Measurements from ENCODE around the gene DTNB.
"Not testable (repeated sequence)": the region's sequence is repeated elsewhere in the genome, so short reads cannot be mapped to it uniquely, and the experiment has no call there.

The DTNB gene

DNA sequence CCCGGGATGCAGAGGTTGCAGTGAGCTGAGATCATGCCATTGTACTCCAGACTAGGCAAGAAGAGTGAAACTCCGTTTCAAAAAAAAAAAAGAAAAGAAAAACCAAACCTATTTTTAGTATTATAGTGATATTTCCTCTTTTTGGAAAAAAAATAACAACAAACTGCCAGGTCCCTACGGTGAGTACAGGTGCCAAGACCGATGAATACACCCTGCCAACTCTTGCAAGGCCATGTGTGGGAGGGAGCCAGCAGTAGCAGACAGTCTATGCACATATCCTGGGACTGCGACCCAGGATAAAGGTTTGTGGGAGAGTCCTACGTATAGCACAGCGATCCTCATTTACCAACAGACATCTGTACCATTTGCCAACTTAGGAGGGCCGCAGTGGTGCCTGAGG, 262.1 kb downstream of the DTNB start:
- DNase-seq = no peak
- H3K27ac ChIP-seq = no peak overlapping the region
- TF ChIP-seq, protein P1, sequence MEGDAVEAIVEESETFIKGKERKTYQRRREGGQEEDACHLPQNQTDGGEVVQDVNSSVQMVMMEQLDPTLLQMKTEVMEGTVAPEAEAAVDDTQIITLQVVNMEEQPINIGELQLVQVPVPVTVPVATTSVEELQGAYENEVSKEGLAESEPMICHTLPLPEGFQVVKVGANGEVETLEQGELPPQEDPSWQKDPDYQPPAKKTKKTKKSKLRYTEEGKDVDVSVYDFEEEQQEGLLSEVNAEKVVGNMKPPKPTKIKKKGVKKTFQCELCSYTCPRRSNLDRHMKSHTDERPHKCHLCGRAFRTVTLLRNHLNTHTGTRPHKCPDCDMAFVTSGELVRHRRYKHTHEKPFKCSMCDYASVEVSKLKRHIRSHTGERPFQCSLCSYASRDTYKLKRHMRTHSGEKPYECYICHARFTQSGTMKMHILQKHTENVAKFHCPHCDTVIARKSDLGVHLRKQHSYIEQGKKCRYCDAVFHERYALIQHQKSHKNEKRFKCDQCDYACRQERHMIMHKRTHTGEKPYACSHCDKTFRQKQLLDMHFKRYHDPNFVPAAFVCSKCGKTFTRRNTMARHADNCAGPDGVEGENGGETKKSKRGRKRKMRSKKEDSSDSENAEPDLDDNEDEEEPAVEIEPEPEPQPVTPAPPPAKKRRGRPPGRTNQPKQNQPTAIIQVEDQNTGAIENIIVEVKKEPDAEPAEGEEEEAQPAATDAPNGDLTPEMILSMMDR (IDR thresholded peaks at IDR 0.05; ENCODE audit: low read depth, low read length) = no peak
- H3K36me3 ChIP-seq = no peaks in the 10 kb centered on the region
- H3K27me3 ChIP-seq (ENCODE audit: insufficient read depth, low read depth, severe bottlenecking) = no peaks in the 10 kb centered on the region
- H3K4me3 ChIP-seq (ENCODE audit: low read depth, low read length) = no peak overlapping the region
- peaks cover 3% of the 10 kb centered on the region for H3K9me3 ChIP-seq (ENCODE audit: severe bottlenecking)

DNA sequence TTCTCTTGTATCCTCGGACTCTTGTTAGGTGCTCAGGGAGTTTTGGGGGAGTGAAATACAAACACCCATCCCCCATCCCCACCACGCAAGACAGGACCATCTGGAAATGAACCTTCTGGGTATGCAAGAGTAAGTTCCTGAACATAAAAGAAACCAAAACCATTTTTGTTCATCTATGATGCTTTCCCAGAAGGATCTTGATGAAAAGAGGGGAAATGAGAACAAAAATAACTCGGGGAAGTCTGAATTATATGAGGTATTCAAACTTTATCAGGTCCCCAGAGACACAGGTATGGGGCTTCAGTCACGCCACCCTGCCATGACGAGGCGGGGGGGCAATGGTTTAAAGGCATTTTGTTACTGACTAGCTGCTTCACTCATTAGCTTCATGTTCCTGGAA, 263.0 kb downstream of the DTNB start:
- no peak overlapping the region for H3K4me3 ChIP-seq (ENCODE audit: low read depth, low read length)
- H3K36me3 ChIP-seq = no peaks in the 10 kb centered on the region
- H3K9me3 ChIP-seq (ENCODE audit: severe bottlenecking) = peaks cover 3% of the 10 kb centered on the region
- TF ChIP-seq, protein P1 (IDR thresholded peaks at IDR 0.05; ENCODE audit: low read depth, low read length) = no peak
- no peak overlapping the region for H3K27ac ChIP-seq
- no peaks in the 10 kb centered on the region for H3K27me3 ChIP-seq (ENCODE audit: insufficient read depth, low read depth, severe bottlenecking)
- DNase-seq = no peak

DNA sequence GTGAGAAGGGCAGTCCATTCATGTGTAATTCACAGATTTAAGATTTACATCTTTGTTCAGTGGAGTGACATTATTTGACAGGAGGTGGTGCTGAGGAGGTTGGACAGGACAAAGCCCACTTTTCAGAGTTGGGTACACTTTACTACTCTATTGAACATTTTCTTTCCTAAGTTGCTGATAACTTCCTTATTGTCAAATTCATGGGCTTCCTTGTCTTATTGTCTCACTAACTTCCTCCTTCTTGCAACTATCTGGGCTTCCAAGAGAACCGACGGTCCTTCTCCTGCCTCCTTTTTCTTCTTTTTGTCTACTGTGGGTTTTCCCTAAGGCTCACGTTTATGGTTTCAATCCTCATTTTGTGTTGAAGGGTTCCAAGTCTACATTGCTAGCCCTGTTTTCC, 263.9 kb downstream of the DTNB start:
- Histone ChIP-seq H3K4me3 (ENCODE audit: low read depth, low read length) (no peak overlapping the region), H3K36me3 (no peaks in the 10 kb centered on the region), H3K27ac (no peak overlapping the region), H3K9me3 (ENCODE audit: severe bottlenecking) (peaks cover 3% of the 10 kb centered on the region), H3K27me3 (ENCODE audit: insufficient read depth, low read depth, severe bottlenecking) (no peaks in the 10 kb centered on the region)
- TF ChIP-seq, protein P1 (IDR thresholded peaks at IDR 0.05; ENCODE audit: low read depth, low read length) = no peak
- DNase-seq = no peak

DNA sequence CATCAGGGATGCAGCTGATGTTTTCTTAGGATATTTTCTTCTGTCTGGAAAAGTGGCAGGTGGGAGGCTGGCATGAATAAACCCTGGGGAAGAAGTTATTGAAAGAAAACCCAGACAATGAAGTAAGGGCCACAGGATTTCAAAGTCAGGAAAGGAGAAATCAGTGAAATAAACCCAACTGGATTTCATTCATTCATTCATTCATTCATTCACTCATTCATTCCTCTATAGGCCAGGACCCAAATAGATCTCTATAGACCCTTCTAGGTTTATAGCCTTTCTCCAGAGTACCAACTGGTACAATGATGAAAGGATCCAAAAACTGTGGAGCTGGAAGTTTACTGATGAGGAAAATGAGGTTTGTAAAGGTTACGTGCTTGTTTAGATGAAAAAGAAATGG, 264.3 kb downstream of the DTNB start:
- Histone ChIP-seq H3K36me3 (no peaks in the 10 kb centered on the region), H3K27ac (no peak overlapping the region), H3K27me3 (ENCODE audit: insufficient read depth, low read depth, severe bottlenecking) (no peaks in the 10 kb centered on the region), H3K9me3 (ENCODE audit: severe bottlenecking) (peaks cover 3% of the 10 kb centered on the region), H3K4me3 (ENCODE audit: low read depth, low read length) (no peak overlapping the region)
- TF ChIP-seq, protein P1 (IDR thresholded peaks at IDR 0.05; ENCODE audit: low read depth, low read length) = no peak
- no peak for DNase-seq

DNA sequence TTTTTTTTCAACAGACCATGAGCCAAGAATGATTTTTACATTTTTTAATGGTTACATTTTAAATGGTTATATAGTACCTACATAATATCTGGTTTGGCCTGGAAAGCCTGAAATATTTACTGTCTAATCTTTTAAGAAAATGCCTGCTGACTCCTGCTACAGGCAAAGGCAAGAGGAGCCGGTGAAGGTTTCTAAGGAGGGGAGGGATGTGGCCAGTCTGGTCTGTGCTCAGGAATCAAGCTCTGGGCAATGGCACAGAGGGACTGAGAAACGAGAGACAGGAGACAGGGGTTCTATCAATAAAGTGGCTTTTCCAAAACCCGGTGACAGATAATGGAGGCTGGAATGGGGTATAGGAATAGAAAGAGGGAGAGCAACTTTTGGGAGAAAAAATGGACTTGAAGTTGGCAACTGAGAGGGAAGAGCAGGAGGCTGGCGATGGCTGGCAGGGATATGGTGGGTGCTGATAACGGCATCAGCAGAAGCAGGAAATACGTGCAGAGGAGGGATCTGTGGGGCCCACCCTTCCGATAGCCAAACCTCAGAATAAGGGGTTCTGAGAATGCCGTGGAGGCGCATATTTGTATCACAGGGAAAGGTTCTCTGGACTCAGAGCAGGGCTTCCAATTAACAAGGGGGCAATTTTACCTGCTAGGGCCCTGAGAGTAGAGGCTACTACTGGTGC, 267.6 kb downstream of the DTNB start:
- no peaks in the 10 kb centered on the region for H3K36me3 ChIP-seq
- H3K9me3 ChIP-seq (ENCODE audit: severe bottlenecking) = no peaks in the 10 kb centered on the region
- no peak for DNase-seq
- TF ChIP-seq, protein P1 (IDR thresholded peaks at IDR 0.05; ENCODE audit: low read depth, low read length) = no peak
- H3K27ac ChIP-seq = no peak overlapping the region
- H3K4me3 ChIP-seq (ENCODE audit: low read depth, low read length) = no peak overlapping the region
- H3K27me3 ChIP-seq (ENCODE audit: insufficient read depth, low read depth, severe bottlenecking) = no peaks in the 10 kb centered on the region

DNA sequence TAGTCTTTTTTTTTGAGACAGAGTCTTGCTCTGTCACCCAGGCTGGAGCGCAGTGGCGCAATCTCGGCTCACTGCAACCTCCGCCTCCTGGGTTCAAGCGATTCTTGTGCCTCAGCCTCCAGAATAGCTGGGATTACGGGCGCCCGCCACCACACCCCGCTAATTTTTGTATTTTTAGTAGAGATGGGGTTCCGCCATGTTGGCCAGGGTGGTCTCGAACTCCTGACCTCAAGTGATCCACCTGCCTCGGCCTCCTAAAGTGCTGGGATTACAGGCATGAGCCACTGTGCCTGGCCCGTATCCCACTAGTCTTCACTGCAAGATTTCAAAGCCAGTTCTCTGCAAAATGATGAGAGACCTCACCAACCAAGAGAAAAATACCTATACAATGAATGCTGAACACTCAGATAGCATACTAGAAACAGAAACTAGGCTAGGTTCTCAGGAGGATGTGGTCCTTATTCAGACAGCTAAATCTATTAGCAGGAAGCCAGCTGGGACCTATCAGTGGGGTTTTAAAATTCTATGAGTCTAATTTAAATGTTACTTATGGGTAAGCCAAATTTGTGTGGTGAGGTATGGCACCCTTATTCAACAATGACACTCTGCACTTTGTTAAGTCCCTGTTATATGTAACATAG, 270.1 kb downstream of the DTNB start:
- H3K4me3 ChIP-seq (ENCODE audit: low read depth, low read length); H3K27me3 ChIP-seq (ENCODE audit: insufficient read depth, low read depth, severe bottlenecking); H3K27ac ChIP-seq; H3K9me3 ChIP-seq (ENCODE audit: severe bottlenecking); H3K36me3 ChIP-seq; DNase-seq: not testable (repeated sequence)
